GM10248 (cell line): ENCODE results near the gene CCDC86.

Experiments
- CTCF ChIA-PET: fragments of 300-600 bp; sonication (Branson Sonifier 250); formaldehyde crosslinking; extraction: SDS; loops from one replicate; lab custom pipeline; 2021; ENCODE audit warnings: antibody characterized with exemption; lab: Yijun Ruan, JAX
- POLR2A ChIA-PET: fragments of 350-650 bp; sonication (Branson Sonifier 250); formaldehyde crosslinking; extraction: SDS; loops from one replicate; lab custom pipeline; 2020; ENCODE audit warnings: antibody characterized with exemption; lab: Yijun Ruan, JAX
- DNase-seq: peaks from one replicate; pipeline ENCODE4 v3.0.0; 2012; ENCODE audit errors: extremely low spot score
- TF ChIP-seq, protein P1 (sequence below): IDR thresholded peaks from 2 replicates; pipeline ENCODE4 v1.5.1; 2012; ENCODE audit warnings: mild to moderate bottlenecking, low read depth; ENCODE audit errors: extremely low read depth, missing control alignments, control extremely low read depth

CCDC86 gene

GRCh38 chr11:60859616-60860250, 17.8 kb downstream of the CCDC86 start:
- POLR2A ChIA-PET = no interaction called here
- DNase-seq = no peak
- TF ChIP-seq, protein P1, sequence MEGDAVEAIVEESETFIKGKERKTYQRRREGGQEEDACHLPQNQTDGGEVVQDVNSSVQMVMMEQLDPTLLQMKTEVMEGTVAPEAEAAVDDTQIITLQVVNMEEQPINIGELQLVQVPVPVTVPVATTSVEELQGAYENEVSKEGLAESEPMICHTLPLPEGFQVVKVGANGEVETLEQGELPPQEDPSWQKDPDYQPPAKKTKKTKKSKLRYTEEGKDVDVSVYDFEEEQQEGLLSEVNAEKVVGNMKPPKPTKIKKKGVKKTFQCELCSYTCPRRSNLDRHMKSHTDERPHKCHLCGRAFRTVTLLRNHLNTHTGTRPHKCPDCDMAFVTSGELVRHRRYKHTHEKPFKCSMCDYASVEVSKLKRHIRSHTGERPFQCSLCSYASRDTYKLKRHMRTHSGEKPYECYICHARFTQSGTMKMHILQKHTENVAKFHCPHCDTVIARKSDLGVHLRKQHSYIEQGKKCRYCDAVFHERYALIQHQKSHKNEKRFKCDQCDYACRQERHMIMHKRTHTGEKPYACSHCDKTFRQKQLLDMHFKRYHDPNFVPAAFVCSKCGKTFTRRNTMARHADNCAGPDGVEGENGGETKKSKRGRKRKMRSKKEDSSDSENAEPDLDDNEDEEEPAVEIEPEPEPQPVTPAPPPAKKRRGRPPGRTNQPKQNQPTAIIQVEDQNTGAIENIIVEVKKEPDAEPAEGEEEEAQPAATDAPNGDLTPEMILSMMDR = no peak
- CTCF ChIA-PET = interaction anchor here (1.2 to 1.3 kb wide), 2 partner anchors 10 to 42 kb away, joined by 4 read pairs; no protein-coding TSS in a partner anchor

DNA sequence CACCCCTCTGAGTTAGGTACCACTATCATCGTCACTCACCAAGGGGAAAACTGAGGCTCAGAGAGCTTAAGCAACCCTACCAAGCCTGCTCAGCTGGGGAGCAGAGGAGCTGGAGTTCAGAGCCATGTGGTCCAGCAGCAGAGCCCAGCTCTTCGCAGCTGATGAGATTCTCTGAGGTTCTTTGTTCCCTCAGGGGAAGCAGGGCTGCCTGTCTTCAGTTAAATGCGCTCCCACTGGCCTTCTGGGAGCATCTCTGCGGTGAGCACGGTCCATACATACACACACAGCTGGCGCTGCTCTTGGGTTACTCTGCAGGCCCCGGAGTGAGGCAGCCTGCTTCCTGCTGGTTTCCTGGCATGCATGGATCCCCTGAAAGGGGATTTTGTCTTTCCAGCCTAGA, 19.0 kb downstream of the CCDC86 start:
- ChIA-PET CTCF (interaction anchor here (0.8 to 1.3 kb wide), 5 partner anchors 11 to 41 kb away, joined by 3 to 4 read pairs (median 4); no protein-coding TSS in a partner anchor), POLR2A (interaction anchor here (0.7 kb wide), 2 partner anchors 17 to 44 kb away, joined by 3 to 4 read pairs; no protein-coding TSS in a partner anchor)
- TF ChIP-seq, protein P1 = no peak
- no peak for DNase-seq

DNA sequence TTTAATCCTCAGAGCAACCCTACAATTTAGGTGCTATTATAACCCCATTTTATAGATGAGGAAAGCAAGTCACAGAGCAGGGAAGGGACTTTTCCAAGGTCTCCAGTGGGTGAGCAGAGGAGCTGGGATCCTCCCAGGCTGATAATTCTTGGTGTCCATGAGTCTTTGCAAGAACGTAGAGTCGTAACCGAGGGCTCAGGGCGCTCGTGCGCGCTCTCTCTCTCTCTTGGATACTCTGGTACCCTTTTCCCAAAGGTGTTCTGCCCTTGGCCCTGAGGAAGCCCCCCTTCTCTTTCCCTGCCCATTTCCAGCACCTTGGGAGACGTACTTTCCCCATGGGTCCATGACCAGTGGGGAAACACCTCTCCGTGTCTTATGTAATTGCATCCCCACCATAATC, 20.3 kb downstream of the CCDC86 start:
- CTCF ChIA-PET = interaction anchor here (1.1 kb wide), 1 partner anchor 13 kb away, joined by 3 read pairs; no protein-coding TSS in a partner anchor
- no peak for DNase-seq
- TF ChIP-seq, protein P1 = no peak
- POLR2A ChIA-PET = no interaction called here

GRCh38 chr11:60863550-60864521, 21.9 kb downstream of the CCDC86 start:
- CTCF ChIA-PET = interaction anchor here (0.6 to 0.8 kb wide), 3 partner anchors 19 to 97 kb away, joined by 3 read pairs; no protein-coding TSS in a partner anchor
- DNase-seq = no peak
- TF ChIP-seq, protein P1 = no peak
- POLR2A ChIA-PET = no interaction called here

DNA sequence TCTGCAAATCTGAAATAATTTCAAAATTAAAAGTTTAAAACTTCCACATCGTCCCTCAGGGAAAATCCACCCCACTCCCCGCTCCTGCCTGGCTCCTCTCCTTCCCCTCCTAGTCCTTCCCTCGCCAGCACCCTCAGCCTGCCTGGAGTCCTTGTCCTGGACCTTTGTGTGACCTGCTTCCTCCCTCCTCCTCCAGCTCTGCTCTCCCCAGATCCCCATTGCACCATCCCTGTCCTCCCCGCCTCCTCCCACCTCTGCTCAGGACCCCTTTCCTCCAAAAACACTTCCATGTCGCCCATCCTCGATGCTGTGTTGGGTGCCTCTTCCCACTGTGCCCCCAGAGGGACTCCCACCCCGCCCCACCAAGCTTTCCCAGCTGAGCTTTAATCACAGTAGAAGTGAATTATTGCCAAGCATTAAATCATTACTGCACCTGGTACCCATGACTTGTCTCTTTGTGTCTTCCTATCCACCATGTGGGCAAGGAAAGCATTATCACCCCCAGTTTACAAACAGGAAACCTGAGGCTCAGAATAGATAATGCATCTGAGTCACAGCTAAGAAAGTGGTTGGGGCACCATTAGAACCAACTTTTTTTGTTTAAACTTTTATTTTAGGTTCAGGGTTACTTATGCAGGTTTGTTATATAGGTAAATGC, 23.1 kb downstream of the CCDC86 start:
- CTCF ChIA-PET = interaction anchor here (1.2 kb wide), 1 partner anchor 23 kb away, joined by 3 read pairs; no protein-coding TSS in a partner anchor
- POLR2A ChIA-PET = interaction anchor here (0.6 kb wide), 1 partner anchor 86 kb away, joined by 3 read pairs; no protein-coding TSS in a partner anchor
- TF ChIP-seq, protein P1 = no peak
- no peak for DNase-seq
